HL-60 (cell line): ENCODE measurements around the gene ZFHX3.

Experiments used
- DNase-seq, 2 experiments: peaks; one replicate each; pipeline ENCODE4 v3.0.0-alpha.2; 2010 to 2020; ENCODE audit warnings: low read depth in 1 of 2, low spot score in 1 of 2
- H3K27ac ChIP-seq: fragments of 250-450 bp; sonication (Bioruptor Pico); replicated peaks from 2 replicates; pipeline ENCODE4 v1.5.1; 2020; ENCODE audit warnings: mild to moderate bottlenecking, moderate library complexity
- H3K27me3 ChIP-seq: fragments of 250-450 bp; sonication (Bioruptor Pico); 2 replicates; pipeline ENCODE4 v1.5.1; 2021; ENCODE audit warnings: mild to moderate bottlenecking, moderate library complexity; ENCODE audit not compliant: insufficient read depth, poor library complexity, severe bottlenecking
- H3K4me3 ChIP-seq: replicated peaks from 2 replicates; pipeline ENCODE4 v1.5.1; 2011; ENCODE audit warnings: mild to moderate bottlenecking, control low read depth, low read length; ENCODE audit not compliant: insufficient read depth
- GABPA ChIP-seq: IDR thresholded peaks from 2 replicates; pipeline ENCODE4 v1.6.1; 2012; ENCODE audit warnings: low read depth
- POLR2AphosphoS5 ChIP-seq: IDR thresholded peaks from 2 replicates; pipeline ENCODE4 v1.6.1; 2012; ENCODE audit warnings: low read depth
- SPI1 ChIP-seq: IDR thresholded peaks from 2 replicates; pipeline ENCODE4 v1.6.1; 2012; ENCODE audit warnings: low read depth, mild to moderate bottlenecking, borderline replicate concordance
- TF ChIP-seq, protein P1 (sequence below): IDR thresholded peaks from 2 replicates; pipeline ENCODE4 v1.6.1; 2012; ENCODE audit warnings: low read depth; ENCODE audit not compliant: insufficient replicate concordance
- TF ChIP-seq, protein P2 (sequence below): IDR thresholded peaks from one replicate; pipeline ENCODE4 v1.5.1; 2011; ENCODE audit warnings: low read length, control low read depth, inconsistent platforms; ENCODE audit not compliant: insufficient read depth

Gene ZFHX3

DNA sequence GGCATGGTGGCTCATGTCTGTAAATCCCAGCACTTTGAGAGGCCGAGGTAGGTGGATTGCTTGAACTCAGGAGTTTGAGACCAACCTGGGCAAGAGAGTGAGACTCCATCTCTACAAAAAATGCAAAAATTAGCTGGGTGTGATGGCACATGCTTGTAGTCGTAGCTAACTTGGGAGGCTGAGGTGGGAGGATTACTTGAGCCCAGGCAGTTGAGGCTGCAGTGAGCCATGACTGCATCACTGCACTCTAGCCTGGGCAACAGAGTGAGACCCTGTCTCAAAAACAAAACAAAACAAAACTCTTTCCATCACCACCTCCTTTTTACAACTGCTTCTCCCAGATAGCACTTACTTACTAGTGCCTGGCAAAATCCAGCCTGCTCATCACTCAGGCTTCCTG is 214.0 kb downstream of the ZFHX3 start:
- TF ChIP-seq SPI1 (no peak), POLR2AphosphoS5 (no peak), GABPA (no peak)
- TF ChIP-seq, protein P1, sequence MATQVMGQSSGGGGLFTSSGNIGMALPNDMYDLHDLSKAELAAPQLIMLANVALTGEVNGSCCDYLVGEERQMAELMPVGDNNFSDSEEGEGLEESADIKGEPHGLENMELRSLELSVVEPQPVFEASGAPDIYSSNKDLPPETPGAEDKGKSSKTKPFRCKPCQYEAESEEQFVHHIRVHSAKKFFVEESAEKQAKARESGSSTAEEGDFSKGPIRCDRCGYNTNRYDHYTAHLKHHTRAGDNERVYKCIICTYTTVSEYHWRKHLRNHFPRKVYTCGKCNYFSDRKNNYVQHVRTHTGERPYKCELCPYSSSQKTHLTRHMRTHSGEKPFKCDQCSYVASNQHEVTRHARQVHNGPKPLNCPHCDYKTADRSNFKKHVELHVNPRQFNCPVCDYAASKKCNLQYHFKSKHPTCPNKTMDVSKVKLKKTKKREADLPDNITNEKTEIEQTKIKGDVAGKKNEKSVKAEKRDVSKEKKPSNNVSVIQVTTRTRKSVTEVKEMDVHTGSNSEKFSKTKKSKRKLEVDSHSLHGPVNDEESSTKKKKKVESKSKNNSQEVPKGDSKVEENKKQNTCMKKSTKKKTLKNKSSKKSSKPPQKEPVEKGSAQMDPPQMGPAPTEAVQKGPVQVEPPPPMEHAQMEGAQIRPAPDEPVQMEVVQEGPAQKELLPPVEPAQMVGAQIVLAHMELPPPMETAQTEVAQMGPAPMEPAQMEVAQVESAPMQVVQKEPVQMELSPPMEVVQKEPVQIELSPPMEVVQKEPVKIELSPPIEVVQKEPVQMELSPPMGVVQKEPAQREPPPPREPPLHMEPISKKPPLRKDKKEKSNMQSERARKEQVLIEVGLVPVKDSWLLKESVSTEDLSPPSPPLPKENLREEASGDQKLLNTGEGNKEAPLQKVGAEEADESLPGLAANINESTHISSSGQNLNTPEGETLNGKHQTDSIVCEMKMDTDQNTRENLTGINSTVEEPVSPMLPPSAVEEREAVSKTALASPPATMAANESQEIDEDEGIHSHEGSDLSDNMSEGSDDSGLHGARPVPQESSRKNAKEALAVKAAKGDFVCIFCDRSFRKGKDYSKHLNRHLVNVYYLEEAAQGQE: no peak
- TF ChIP-seq, protein P2, sequence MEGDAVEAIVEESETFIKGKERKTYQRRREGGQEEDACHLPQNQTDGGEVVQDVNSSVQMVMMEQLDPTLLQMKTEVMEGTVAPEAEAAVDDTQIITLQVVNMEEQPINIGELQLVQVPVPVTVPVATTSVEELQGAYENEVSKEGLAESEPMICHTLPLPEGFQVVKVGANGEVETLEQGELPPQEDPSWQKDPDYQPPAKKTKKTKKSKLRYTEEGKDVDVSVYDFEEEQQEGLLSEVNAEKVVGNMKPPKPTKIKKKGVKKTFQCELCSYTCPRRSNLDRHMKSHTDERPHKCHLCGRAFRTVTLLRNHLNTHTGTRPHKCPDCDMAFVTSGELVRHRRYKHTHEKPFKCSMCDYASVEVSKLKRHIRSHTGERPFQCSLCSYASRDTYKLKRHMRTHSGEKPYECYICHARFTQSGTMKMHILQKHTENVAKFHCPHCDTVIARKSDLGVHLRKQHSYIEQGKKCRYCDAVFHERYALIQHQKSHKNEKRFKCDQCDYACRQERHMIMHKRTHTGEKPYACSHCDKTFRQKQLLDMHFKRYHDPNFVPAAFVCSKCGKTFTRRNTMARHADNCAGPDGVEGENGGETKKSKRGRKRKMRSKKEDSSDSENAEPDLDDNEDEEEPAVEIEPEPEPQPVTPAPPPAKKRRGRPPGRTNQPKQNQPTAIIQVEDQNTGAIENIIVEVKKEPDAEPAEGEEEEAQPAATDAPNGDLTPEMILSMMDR: no peak
- H3K27ac ChIP-seq: no peak overlapping the region

DNA sequence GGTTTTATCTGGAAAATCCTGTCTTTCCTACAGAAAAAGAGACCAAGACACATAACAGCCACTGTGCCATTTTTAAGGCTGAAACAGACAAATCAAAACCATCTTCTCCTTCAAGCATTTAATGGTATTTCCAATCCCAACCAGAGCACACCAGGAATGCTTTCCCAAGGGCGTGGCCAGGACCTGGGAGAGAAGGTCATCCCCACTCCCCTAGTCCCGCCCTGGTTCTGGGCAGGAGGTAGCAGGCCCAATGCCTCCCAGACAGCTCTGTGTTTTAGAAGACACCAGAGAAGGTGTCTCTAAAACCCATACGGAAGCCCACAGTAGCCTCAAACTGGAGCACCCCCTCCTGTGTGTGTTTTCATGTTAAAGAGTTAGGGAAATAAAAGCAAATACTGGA is 214.4 kb downstream of the ZFHX3 start:
- TF ChIP-seq SPI1 (no peak), GABPA (no peak), POLR2AphosphoS5 (no peak)
- TF ChIP-seq, protein P2: no peak
- TF ChIP-seq, protein P1: no peak
- no peak overlapping the region for H3K27ac ChIP-seq
- no peaks in the 10 kb centered on the region for H3K27me3 ChIP-seq
- no peak overlapping the region for H3K4me3 ChIP-seq
- no peak for DNase-seq

More for the DNA sequence above, 214.0 kb downstream of the ZFHX3 start:
- no peak for DNase-seq
- Histone ChIP-seq H3K27me3 (no peaks in the 10 kb centered on the region), H3K4me3 (no peak overlapping the region)

DNA sequence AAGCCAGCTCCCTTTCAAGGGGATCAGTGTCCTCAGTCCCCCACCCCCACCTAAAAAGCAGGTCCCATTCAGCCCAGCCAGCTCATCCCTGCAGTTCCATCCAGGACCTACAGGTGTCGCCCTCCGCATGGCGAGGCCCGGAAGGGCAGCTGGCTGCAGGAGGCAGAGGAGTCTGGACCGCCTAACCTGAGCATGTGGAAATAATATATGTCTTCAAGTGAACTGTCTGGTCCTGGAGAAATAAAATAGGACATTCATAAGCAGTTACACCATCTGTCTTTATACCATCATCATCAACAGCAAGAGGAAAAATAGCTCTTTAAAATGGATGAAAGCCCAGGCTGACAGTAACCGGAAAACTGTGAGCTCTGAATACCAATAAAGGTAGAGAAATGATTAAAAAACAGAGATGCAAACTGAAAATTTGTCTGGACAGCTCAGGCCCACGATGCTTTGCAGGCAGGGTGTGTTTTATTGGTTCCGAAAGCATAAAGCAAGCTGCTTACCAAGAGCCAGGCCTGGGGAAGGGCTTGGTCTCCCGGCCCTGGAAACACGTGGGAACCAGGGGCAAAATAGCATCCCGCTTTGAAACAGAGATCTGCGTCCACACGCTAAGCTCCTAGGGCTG is 215.2 kb downstream of the ZFHX3 start:
- TF ChIP-seq POLR2AphosphoS5: no peak
- TF ChIP-seq, protein P2: peak; percentile 97
- Histone ChIP-seq H3K27me3 (no peaks in the 10 kb centered on the region), H3K27ac (no peak overlapping the region), H3K4me3 (no peak overlapping the region)
- peak; percentile 48 to 73 for DNase-seq
